CD4-positive, alpha-beta T cell treated with Interleukin-17A for 1 hour (primary cell): ENCODE measurements around the gene EIF4ENIF1.
"Not testable (repeated sequence)": the region's sequence is repeated elsewhere in the genome, so short reads cannot be mapped to it uniquely, and the experiment has no call there.

Experiments used
- DNase-seq: peaks from one replicate; pipeline ENCODE4 v3.0.0-alpha.2; 2020

Gene EIF4ENIF1, protein sequence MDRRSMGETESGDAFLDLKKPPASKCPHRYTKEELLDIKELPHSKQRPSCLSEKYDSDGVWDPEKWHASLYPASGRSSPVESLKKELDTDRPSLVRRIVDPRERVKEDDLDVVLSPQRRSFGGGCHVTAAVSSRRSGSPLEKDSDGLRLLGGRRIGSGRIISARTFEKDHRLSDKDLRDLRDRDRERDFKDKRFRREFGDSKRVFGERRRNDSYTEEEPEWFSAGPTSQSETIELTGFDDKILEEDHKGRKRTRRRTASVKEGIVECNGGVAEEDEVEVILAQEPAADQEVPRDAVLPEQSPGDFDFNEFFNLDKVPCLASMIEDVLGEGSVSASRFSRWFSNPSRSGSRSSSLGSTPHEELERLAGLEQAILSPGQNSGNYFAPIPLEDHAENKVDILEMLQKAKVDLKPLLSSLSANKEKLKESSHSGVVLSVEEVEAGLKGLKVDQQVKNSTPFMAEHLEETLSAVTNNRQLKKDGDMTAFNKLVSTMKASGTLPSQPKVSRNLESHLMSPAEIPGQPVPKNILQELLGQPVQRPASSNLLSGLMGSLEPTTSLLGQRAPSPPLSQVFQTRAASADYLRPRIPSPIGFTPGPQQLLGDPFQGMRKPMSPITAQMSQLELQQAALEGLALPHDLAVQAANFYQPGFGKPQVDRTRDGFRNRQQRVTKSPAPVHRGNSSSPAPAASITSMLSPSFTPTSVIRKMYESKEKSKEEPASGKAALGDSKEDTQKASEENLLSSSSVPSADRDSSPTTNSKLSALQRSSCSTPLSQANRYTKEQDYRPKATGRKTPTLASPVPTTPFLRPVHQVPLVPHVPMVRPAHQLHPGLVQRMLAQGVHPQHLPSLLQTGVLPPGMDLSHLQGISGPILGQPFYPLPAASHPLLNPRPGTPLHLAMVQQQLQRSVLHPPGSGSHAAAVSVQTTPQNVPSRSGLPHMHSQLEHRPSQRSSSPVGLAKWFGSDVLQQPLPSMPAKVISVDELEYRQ

DNA sequence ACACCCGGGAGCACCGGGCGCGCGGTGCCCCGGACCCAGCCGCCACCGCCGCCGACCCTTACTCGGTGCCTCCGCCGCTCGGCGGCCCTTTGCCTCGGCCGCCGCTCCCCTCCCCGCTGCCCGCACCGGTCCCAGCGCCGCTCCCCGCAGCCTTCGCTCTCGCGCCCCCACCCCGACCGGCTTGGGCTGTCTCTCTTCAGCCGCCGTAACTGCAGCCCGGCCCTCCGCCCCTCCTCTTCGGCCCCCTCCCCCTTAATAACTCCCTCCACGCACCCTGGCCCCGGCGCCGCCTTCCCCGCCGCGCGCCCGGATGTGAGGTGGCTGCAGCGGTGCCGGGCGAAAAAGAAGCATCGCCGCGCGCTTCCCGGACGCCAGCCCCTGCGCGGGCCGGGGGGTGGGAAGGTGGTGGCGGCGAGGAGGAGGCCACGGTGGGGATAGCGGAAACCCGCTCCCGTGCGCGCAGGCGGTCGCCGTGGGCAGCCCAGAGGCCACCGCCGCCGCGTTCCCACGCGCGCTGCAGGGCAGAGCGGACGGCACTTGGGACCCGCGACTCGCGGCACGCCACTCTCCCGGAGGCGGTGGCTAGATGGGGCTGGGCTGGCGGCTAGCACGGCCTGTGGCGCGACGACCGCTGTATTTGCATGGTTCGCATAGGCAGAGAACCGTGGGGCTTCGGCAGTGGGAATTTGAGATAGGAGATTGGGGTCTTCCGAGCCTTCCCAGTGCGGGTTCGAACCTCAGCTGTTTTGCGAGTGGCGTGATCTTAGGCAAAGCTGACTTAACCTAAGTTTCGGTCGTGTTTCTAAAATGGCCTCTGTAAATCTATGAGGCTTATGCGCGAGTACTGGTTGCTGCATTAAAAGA lies at the start of gene EIF4ENIF1:
Gene EIF4ENIF1, minus strand, starts transcription at position 211 of the 864 bp plus-strand sequence. CDS start 1,124 bp downstream, outside the sequence.
- DNase-seq: peak; percentile 91

DNA sequence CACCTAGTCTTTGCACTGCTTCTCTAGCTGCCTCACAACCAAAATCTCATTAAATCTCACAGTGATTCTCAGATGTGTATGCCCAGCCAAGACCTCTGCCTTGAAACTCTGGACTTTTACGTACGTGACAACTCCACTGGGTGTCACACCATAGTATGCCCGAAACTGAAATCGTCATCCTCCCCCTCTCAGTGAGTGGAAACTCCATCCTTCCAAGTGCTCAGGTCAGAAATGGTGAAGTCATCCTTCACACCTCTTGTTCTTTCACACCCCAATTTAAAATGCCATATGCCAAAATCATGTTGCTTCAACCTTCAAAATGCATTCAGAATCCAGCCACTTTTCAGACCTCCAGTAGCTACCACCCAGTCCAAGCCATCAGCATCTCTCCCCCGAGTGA lies 49.2 kb upstream of the EIF4ENIF1 start:
- DNase-seq: no peak

DNA sequence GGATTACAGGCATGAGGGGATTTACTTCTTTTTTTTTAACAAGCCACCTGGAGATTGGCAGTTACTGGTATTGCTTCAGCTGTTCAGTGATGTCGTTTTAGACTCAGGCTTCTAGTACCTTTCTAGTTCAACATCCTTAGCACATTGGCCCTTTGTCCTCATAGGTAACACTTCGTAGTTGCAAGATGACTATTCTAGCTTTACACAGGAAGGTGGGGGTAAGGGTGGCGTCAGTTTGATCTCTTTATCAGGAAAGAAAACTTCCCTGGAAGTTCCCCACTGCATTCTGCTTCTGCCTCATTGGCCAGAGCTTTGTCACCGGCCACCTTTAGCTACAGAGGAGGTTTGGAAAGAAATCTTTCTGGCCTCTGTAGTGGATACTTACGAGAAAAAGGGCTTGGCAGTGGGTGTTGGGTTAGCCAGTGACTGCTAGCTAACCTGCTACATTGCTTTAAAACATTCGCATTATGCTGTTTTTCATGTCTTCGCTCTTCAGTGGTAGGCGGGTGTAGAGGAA lies 47.4 kb upstream of the EIF4ENIF1 start:
- DNase-seq: peak; percentile 31

DNA sequence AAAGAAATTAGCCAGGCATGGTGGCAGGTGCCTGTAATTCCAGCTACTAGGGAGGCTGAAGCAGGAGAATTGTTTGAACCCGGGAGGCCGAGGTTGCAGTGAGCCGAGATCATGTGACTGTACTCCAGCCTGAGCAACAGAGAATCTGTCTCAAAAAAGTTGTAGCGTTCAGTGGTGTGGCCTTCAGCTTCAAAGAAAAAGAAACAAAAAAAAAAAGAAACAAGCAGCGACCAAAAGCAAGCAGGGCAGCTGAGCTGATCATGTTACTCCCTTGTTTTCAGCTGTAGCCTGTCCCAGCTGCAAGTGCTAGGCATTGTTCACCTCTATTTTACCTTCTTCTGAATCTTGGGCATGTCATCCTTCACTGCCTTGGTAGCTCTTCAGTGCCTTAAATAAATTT lies 43.7 kb upstream of the EIF4ENIF1 start:
- DNase-seq: no peak

DNA sequence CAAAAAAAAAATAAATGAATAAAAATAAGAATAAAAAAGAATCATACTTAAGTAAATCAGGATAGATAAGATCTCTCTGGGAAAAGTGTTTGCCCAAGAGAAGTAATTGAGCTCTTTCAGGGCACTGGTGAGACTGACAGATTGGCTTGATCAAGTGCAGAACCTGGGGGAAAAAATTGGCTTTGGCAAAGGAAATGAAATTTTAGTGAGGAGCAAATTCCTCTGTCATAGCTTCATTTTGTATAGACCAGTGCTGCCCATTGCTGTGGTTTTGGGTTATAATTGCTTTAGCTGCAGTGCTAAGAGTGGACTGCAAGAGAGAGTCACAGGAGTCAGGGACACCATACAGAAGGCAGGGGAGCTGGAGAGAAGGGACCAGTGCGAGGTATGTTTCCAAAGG lies 42.4 kb upstream of the EIF4ENIF1 start:
- DNase-seq: no peak

DNA sequence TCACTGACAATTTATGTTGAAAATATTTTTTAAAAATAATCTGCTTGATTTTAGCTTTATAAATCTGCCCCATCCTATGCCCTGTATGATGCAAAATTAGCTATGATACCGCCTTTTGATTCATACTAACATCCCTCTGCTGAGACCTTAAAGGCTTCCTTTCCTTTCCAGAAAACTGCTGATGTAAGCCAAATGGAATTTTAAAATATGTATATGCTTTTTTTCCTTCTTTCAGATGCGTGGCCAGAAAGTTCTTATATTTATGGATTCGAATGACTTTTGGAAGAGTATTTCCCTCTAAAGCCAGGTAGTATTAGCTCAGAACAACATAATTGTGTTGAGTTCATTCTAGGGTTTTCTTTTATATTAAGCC lies 41.2 kb upstream of the EIF4ENIF1 start:
- no peak for DNase-seq

DNA sequence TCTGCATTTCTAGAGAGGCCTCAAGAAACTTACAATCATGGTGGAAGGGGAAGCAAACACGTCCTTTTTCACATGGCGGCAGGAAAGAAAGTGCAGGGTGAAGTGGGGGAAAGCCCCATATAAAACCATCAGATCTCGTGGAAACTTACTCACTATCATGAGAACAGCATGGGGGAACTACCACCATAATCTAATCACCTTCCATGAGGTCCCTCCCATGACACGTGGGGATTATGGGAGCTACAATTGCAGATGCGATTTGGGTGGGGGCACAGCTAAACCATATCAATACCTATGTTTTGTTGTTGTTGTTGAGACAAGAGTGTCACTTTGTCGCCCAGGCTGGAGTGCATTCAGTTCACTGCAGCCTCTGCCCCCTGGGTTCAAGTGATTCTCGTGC lies 36.6 kb upstream of the EIF4ENIF1 start:
- DNase-seq: peak; percentile 8

DNA sequence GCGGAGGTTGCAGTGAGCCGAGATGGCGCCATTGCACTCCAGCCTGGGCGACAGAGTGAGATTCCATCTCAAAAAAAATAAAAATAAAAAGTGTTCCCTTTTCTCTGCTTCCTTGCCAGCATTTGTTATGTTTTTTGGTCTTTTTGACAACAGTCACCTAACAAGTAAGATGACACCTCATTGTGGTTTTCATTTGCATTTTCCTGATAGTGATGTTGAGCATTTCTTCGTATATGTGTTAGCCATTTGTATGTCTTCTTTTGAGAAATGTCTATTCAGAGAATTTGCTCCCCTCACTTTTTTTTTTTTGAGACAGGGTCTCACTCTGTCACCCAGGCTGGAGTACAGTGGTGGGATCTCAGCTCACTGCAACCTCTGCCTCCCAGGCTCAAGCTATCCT lies 34.5 kb upstream of the EIF4ENIF1 start:
- peak; percentile 21 for DNase-seq

DNA sequence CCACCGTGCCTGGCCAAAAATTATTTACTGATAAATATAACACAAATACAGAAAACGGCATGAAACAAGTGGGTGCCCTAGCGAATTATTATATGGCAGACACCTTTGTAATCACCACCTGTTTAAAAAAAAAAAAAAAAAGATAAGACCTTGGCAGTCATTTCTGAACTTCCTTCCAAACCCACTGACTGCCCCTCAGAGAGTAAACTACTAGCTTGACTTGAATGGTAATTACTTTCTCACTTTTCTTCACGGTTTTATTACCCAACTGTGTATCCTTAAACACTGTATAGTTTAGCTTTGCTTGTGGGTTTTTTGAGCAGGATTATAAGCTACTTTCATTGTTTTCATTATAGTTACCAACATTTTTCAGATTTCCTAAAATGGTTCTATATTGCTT lies 30.4 kb upstream of the EIF4ENIF1 start:
- no peak for DNase-seq

DNA sequence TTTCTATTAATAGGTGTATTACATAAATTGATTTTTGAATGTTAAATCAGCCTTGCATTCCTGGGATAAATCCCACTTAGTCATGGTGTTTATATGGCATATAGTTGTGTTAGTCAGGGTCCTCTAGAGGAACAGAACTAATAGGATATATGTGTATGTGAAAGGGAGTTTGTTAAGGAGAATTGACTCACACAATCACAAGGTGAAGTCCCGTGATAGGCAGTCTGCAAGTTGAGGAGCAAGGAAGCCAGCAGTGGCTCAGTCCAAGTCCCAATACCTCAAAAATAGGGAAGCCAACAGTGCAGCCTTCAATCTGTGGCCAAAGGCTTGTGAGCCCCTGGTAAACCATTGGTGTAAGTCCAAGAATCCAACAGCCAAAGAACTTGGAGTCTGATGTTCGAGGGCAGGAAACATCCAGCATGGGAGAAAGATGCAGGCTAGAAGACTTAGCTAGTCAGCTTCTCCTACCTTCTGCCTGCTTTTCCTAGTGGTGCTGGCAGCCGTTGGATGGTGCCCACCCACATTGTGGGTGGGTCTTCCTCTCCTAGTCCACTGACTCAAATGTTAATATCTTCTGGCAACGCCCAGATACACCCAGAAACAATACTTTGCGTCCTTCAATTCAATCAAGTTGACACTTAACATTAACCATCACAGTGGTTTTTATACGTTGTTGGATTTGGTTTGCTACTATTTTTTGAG lies 19.6 kb upstream of the EIF4ENIF1 start:
- no peak for DNase-seq

DNA sequence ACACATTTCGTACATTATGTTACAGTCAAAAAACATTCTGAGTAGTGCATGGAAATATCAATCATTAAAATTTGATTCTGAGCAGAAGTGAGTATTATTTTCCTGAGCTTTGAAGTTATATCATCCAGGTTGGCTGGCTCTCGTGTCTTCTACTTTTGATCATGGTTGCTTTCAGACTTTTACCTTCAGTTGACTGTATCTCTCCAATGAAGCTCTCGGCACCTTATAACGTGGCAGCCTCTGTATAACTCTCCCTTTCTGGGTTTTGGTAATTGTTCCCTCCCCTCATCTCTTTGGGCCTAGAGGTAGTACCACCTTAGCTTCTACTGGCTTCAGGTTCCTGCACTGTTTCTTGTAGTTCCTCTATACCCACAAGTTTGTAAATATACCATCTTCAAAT lies 18.9 kb upstream of the EIF4ENIF1 start:
- no peak for DNase-seq

DNA sequence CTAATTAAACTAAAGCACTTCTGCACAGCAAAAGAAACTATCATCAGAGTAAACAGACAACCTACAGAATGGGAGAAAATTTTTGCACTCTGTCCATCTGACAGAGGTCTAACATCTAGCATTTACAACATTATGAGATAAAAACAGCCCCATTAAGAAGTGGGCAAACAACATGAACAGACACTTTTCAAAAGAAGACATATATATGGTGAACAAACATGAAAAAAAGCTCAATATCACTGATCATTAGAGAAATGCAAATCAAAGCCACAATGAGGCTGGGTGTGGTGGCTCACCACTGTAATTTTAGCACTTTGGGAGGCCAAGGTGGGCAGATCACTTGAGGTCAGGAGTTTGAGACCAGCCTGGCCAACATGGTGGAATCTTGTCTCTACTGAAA lies 17.9 kb upstream of the EIF4ENIF1 start:
- DNase-seq: not testable (repeated sequence)

DNA sequence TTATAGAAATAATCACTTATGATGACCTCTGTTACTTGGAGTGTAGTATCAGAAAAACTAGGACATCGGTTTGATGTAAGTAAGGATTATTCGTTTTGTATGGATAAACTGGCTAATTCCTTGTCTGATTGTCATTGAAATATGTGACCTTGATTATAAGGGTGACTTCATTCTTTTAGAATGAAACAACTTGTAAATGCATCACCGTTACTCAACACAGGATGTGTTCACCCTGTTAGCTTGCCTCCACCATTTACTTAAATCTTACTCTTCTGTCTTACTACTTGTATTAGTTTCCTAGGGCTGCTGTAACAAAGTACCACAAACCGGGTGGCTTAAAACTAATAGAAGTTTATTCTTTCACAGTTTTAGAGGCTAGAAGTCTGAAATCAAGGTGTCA lies 14.6 kb upstream of the EIF4ENIF1 start:
- DNase-seq: no peak

DNA sequence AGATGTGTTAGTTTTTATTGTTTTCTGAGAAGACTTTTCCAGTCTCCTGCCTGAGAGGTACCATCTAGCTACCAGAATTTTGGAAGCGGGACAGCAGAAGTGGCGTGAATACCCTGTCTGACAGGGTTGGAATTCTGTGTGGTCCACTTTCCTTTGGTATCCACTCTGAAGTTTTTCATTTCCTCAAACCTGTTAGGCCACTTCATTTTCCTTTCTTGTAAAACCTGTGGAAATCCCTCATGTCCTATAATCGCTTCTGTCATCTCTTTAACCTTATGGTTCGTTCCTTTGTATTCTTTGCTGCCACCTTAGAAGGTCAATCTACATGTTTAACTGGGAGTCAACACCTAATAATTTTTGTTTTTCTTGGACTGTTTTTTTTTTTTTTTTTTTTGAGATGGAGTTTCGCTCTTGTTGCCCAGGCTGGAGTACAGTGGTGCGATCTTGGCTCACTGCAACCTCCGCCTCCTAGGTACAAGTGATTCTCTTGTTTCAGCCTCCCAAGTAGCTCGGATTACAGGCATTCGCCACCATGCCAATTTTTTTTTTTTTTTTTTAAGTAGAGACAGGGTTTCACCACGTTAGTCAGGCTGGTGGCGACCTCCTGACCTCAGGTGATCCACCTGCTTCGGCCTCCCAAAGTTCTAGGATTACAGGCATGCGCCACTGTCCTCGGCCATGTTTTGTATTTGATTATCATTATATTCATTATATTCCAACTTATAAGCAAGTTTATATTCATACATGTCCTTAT lies 13.7 kb upstream of the EIF4ENIF1 start:
- DNase-seq: no peak

DNA sequence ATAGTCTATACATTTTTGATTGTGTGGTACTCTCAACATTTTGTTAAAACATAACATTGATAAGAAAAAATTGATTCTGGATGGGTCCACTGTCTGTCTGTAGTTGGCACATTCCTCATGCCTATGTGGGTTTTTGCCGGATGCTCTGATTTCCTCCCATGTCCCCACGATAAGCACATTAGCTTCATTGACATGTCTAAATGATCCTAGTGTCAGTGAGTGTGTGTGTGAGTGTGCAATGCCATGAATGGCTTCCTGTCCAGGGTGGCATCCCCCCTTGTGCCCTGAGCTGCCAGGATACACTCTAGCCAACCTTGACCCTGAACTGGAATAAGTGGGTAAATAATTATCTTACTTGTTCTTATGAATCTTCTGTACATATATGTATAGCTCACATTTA lies 12.1 kb upstream of the EIF4ENIF1 start:
- DNase-seq: no peak

DNA sequence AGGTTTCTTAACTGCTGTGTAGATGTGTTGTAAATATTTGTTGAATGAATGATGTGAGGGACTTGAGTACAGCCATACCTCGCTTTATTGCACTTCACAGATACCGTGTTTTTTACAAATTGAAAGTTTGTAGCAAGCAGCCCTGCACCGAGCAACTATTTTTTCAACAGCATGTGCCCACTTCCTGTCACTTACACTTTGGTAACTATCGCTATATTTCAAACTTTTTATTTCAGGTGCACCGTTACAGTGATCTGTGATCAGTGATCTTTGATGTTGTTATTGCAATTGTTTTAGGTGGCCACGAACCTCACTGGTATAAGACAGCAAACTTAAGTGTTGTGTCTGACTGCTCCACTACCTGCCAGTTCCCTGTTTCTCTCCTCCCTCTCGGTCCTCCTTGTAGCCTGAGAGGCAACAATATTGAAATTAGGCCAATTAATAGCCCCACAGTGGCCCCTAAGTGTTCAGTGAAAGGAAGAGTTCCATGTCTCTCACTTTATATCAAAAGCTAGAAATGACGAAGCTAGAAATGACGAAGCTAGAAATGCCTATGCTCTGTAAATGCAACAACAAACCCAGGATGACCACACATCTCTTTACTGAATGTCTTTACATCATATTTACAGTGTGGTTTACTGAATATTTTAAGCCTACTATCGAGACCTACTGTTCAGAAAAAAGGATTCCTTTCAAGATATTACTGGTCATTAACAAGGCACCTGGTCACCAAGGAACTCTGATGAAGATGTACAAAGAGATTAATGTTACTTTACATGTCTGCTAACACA lies 7.7 kb upstream of the EIF4ENIF1 start:
- DNase-seq: peak; percentile 61

DNA sequence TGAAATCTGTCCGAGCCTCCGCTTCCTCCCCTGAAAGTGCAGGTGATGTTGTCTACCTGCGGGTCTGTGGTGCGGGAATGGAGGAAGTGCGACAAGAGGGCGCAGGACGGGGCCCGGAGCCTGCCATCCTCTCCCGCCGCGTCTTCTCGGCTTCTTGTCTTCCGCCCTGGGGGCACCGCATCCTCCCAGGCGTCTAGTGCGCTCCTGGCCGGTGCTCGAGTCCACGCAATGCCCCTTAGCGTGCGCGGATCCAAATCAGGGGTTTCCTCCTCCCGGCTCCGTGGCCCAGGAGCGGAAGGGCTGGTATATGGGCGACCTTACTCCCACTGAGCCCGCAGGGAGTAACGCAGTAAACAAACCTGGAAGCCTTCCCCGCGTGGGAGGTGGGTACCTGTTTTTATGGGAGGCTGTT lies 7.1 kb upstream of the EIF4ENIF1 start:
- no peak for DNase-seq

DNA sequence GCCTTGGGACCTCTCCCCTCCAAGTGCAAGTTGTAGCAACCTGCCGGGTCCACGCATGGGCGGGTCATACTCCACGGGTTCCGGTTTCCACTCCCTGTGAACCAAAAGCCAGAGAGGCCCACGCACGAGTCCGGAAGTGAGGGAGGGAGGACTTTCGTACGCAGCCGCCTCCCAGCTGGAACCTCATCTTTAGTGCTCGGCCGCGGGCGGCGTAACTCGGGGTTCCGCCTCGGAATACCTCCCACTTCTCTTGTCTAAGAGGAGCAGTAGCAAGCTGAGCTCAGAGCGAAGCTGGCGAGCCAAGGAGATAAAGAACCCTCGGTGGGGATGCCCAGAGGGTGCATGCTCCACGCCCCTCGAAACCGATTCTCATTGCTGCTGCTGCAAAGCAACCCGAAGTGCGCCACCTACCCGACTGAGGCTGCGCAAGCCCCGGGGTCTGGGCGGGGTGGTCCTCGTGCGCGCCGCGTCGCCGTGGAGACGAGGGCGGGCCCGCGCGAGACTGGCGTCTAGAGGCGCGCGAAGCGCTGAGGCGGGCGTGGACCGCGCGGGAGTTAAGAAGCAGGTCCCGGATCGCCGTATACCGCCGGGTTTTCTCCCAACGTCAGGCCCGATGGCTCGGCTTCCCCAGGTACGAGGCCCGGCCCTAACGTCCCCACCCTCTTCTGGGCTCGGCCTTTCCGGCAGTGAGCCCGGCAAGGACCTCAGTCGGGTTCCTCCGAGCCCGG lies 6.5 kb upstream of the EIF4ENIF1 start, which contains the start of gene SFI1:
Gene SFI1, plus strand, starts transcription at position 530 of the 728 bp plus-strand sequence. CDS start 11,749 bp downstream, outside the sequence.
- DNase-seq: peak; percentile 95

DNA sequence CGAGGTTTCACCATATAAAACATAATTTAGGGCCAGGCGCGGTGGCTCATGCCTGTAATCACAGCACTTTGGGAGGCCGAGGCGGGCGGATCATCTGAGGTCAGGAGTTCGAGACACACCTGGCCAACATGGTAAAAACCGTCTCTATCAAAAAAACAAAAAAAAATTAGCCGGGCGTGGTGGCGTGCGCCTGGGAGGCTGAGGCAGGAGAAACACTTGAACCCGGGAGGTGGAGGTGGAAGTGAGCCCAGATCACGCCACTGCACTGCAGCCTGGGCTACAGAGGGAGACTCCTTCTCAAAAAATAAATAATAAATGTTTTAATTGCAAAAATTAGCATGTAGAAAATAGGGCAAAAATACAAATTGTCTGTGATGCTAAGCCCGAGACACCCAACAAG lies 5.7 kb upstream of the EIF4ENIF1 start:
- no peak for DNase-seq
